ENCODE data around the gene SLC5A1. TPM values are rescaled to one million over a fixed set of nuclear protein-coding genes. Genes with fewer than 3 reads are reported as not detected.

The SLC5A1 gene
- not detected in 2 replicates for total RNA-seq (2014; rRNA removed; shearing (Covaris generic))
- polyA plus RNA-seq (2014; cell fraction: nucleus; rRNA removed) = not detected in 2 replicates

GRCh38 chr22:32042924-32043323 lies at the start of gene SLC5A1:
Gene SLC5A1 (plus strand): TSS chr22:32043261. CDS start chr22:32043282, 21 bp downstream.
- no peak for DNase-seq (ENCODE audit: extremely low read depth, low read depth)

DNA sequence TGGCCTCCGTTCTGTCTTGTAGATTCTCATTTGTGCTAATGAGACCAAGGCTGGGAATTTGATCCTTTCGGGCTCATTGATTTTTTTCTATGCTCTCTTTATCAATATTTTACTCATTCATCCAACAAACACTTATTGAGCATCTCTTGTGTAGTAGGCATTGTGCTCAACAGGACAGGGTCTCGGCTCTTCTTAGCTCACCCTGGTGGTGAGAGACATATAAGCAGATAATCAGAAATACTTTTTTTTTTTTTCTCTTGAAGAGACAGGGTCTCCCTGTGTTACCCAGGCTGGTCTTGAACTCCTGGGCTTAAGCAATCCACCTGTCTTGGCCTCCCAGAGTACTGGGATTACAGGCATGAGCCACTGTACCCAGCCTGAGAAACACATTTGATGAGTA lies 48.0 kb upstream of the SLC5A1 start:
- DNase-seq (ENCODE audit: extremely low read depth, low read depth) = no peak

GRCh38 chr22:31995807-31996206 lies 47.3 kb upstream of the SLC5A1 start:
- DNase-seq (ENCODE audit: extremely low read depth, low read depth) = no peak

DNA sequence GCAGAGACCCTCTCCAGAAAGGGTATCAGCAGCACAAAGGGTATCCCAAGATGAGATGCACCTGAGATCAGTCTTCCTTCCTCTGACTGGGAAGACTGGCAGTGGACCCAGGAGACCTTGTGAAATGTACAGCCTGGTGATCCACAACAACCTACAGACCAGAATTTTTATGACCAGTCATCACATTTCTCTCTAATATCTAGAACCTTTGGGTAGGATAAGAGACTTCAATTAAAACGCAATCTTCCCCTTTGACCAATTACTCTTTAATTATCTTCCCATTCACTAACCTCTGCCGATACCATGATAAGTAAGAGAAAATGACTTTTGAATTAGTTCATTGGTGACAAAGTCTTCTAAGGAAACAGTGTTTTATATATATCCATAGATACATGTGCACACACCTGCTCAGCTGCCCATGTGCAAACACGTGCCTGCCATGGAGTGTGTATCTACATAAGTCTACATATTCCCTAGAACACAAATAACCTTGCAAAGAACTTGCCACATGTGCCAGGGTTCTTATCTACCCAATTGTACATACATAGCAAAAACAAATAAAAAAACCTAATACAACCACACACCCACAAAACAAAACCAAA lies 44.2 kb upstream of the SLC5A1 start:
- no peak for DNase-seq (ENCODE audit: extremely low read depth, low read depth)

DNA sequence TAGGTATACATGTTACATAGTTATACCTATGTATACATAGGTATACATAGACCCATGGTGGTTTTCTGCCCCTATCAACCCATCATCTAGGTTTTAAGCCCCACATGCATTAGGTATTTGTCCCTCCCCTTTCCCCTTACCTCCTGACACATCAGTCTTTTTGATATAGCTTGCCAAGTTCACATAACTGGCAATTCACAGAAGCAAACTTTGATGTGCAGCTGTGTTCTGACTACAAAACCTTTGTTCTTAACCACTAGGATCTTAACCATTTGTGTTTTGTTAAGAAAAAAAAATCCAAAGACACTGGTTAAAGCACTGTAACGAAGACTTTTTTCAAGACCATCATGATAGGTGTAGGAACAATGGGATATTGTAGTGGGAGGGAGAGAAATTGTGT lies 42.9 kb upstream of the SLC5A1 start:
- no peak for DNase-seq (ENCODE audit: extremely low read depth, low read depth)

DNA sequence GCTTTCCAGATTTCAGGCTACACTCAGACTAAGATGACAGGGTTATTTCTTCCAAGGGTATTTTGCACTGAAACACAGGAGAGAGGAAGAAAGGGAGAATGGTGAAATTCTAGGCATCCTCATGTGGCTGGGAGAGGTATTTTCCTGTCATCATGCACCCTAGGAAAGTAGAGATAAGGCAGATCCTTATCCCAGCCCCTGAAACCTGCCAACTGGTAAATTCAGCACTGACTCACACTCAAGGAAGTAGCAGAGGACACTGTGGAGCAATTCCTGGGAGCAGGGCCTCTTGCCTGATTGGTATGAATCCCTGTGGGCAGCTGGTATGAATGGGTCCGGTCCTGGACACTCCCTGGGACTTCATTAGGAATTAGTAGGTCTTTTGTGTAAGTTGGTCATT lies 37.6 kb upstream of the SLC5A1 start:
- no peak for DNase-seq (ENCODE audit: extremely low read depth, low read depth)

GRCh38 chr22:32013200-32013599 lies 29.9 kb upstream of the SLC5A1 start:
- DNase-seq (ENCODE audit: extremely low read depth, low read depth) = no peak

DNA sequence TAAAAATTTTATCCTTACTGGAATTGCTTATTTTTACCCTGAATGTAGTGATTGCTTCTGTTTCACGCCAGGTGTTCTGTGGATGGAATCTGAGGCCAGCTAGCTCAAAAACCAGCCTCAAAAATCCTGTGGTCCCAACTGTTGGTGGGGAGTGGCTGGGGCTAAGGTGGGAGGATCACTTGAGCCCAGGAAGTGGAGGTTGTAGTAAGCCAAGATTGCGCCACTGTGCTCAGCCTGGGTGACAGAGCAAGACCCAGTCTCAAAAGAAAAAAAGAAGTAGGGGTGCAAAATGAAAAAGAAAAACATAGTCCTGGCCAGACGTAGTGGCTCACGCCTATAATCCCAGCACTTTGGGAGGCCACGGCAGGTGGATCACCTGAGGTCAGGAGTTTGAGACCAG lies 27.0 kb upstream of the SLC5A1 start:
- no peak for DNase-seq (ENCODE audit: extremely low read depth, low read depth)

DNA sequence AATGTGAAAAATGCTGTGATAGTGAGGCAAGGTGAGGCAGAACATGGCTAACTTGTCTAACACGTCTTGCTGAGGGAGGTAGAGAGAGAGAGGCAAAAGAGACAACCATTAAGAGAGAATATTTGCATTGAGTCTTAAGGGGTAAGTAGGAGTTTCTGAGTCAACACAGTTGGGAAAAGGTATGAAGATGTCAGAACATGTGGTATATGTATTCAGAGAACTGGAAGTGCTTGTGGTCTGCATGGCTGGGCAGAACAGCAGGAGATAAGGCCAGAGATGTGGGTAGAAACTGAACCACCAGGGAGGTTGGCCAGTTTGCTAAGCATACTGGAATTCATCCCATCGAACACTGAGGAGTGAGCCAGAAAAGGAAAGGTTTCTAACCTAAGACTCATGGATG lies 25.0 kb upstream of the SLC5A1 start:
- DNase-seq (ENCODE audit: extremely low read depth, low read depth) = no peak

DNA sequence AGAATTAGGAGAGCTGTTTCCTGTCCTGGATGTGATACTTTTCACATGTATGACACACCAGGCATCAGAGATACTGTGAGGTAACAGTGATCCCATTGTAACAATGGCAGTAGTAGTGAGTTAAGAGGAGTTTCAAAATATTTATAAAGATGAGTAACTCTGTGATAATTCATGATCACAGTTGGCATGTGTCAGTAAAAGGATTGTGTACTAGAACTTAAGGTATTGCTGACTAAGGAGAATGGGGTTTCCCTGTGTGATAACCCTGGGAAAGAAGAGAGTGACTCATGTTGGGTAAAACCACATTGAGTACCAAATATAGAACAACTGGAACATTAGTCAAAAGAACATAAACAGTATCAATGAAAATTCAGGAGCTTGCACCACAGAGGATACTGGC lies 22.9 kb upstream of the SLC5A1 start:
- no peak for DNase-seq (ENCODE audit: extremely low read depth, low read depth)

DNA sequence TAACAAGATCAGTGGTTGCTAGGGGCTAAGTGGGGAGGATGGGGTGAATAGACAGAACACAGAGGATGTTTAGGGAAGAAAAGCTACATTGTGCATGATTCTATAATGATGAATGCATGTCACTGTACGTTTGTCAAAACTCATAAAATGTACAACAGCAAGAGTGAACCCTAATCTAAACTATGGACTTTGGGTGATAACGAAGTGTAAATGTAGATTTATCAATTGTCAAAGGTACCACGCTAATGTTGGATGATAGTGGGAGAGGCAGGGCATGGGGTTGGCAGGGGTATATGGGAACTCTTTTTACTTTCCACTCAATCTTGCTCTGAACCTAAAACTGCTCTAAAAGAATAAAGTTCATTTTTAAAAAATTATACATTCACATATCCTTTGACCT lies 21.3 kb upstream of the SLC5A1 start:
- DNase-seq (ENCODE audit: extremely low read depth, low read depth) = no peak

GRCh38 chr22:32023251-32023827 lies 19.7 kb upstream of the SLC5A1 start:
- DNase-seq (ENCODE audit: extremely low read depth, low read depth) = no peak

DNA sequence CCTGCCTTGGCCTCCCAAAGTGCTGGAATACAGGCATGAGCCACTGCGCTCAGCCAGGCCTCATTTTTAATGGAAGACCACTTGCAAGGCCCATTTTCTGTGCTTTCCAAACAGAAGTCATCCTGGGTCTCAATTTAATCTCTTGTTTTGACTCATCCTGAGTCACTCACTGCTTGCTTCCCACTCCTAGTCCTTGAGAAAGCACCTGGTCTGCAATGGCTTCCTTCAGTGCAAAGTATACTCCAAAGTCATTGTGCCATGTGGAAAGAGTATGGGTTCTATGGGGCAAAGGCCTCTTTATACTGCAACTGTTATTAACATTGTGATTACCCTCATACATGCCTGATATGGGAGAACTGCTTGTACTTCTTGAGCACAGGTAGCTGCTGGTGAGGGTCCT lies 18.3 kb upstream of the SLC5A1 start:
- no peak for DNase-seq (ENCODE audit: extremely low read depth, low read depth)

DNA sequence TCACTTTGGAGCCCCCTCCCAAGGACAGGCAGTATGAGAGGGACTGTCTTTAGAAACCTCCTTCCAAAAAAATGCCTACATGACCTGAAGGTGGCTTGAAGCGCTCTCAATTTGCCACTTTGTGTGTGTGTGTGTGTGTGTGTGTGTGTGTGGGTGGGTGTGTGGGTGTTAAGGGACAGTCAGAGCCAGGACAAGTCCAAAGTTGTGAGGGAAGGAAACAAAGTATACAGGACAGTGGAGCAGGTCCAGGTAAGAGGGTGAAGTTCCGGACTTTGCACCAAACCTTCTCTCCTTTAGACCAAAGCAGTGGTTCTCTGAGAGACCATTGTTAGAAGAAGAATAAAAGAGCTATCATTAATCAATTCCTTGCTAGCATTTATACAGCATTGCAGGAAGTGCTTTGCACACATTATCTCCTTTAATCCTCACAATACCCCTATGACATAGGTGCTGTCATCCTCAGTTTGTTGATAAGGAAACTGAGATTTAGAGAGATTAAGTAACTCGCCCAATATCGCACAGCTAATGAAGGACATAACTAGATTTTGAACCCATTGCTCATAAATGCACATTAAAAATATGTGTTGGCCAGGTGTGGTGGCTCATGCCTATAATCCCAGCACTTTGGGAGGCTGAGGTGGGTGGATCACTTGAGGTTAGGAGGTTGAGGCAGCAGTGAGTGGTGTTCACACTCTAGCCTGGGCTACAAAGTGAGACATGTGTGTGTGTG lies 12.4 kb upstream of the SLC5A1 start:
- DNase-seq (ENCODE audit: extremely low read depth, low read depth) = no peak

DNA sequence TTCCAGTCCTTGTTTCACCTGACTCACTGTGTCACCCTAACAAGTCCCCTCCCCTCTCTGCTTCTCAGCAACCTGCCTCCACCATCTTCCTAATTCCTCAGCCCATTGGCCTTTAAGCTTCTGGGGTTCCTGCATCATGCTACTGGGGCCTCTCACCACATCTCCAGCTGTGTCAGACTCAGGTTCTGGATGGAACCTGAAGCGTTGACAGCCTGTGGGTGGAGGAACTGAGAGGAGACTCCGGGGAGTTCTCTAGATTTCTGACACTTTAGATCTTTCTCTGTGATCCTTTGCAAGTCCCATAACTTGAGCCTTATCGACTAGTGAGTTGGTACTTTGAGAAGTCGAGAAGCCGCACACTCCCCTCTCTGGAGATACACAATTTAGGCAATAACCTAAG lies 11.6 kb upstream of the SLC5A1 start:
- no peak for DNase-seq (ENCODE audit: extremely low read depth, low read depth)

GRCh38 chr22:32034275-32034674 lies 8.8 kb upstream of the SLC5A1 start:
- no peak for DNase-seq (ENCODE audit: extremely low read depth, low read depth)

GRCh38 chr22:32037236-32037635 lies 5.8 kb upstream of the SLC5A1 start:
- DNase-seq (ENCODE audit: extremely low read depth, low read depth) = no peak

DNA sequence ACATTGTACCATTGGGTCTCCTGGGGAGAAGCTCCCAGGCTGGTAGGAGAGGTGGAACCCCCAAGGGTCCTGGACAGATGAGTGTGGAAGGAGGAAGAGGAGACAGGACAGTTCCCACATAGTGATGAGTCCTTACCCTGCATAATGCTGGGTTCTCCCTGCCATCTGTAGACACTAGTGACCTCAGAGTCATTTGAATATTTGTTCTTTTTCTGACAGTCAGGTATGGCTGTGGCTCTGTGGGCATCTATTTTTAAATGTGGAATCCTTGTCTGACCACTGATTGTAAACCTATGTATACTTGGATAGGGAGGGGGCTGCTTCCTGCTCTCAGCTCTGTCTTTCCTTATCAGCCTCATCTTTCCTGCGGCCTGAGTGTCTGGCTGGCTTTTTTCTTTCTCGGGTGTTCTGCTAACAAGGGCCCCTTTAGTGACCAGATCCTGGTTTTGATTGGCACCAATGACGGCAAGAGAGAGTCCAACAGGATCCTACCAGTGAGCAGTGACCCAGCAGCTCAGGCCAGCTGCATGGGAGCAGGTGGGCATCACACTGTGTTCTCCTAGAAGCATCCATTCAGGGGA lies 2.6 kb upstream of the SLC5A1 start:
- no peak for DNase-seq (ENCODE audit: extremely low read depth, low read depth)

DNA sequence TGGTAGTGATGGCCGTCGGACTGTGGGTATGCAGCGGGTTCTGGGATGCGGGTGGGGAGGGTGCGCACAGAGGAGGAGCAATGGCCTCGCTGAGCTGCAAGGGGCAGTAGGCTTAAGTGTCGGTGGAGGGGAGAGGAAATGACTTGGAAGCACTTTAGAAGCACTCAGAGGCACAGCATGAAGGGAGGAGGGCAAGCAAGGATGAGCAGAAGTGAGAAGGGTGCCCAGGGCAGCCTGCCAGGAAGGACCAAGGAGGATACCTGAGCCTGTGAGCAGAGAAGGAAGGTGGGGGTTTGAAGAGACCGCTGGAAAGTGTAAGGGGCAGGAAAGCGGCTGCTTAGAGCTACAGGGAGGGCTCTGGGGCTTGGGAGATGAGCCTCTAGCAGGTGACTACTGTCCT lies 330 bp downstream of the SLC5A1 start:
- DNase-seq (ENCODE audit: extremely low read depth, low read depth) = no peak

- no peak for DNase-seq (ENCODE audit: extremely low read depth, low read depth)
Observed at GRCh38 chr22:32044477-32044876, 1.4 kb downstream of the SLC5A1 start.

DNA sequence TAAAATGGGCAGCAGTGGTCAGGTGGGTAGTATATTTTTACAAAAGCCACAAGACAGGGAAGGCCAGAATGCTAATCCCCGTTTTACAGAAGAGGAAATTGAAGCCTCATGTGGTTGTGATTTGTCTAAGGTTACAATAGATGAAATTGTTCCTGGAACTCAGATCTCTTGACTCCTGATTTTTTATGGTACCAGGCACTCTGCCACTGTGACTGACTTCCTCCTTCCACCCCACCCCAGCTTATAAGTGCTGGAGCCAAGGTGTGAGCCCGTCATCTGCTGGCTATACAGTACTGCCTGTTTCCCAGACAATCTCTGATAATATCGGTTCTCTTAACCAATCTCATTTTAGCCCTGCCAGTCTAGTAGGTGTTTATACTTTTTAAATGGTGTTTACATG lies 1.9 kb downstream of the SLC5A1 start:
- no peak for DNase-seq (ENCODE audit: extremely low read depth, low read depth)

DNA sequence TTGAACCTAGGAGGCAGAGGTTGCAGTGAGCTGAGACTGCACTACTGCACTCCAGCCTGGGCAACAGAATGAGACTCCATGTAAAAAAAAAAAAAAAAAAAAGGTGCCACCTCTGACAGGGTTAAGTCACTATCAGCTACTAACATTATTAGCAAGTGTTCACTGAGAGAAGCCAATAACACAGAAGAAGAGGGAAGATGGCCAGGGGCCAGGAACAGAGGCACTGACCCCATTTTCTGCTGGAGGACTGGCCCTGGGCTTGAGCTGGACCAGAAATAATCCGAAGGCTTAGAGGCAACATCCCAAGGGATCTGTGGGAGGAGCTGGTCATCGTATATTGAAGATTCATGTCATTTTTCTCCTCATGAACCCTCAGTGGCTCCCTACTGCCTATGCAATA lies 5.0 kb downstream of the SLC5A1 start:
- DNase-seq (ENCODE audit: extremely low read depth, low read depth) = no peak
